ENCODE results near the gene CLDN22. TPM values are rescaled to one million over a fixed set of nuclear protein-coding genes. Genes with fewer than 3 reads are reported as not detected.

CLDN22 gene
- total RNA-seq, 1 donor = not detected

- DNase-seq (ENCODE audit: low read depth in 2 of 3, low spot score in 2 of 3) = no peak
Measured at GRCh38 chr4:183286590-183287308, 33.3 kb downstream of the CLDN22 start.

- DNase-seq (ENCODE audit: low read depth in 2 of 3, low spot score in 2 of 3) = no peak
Measured at GRCh38 chr4:183285886-183286285, 34.2 kb downstream of the CLDN22 start.

- no peak for DNase-seq (ENCODE audit: low read depth in 2 of 3, low spot score in 2 of 3)
Measured at GRCh38 chr4:183284965-183285364, 35.1 kb downstream of the CLDN22 start.

DNA sequence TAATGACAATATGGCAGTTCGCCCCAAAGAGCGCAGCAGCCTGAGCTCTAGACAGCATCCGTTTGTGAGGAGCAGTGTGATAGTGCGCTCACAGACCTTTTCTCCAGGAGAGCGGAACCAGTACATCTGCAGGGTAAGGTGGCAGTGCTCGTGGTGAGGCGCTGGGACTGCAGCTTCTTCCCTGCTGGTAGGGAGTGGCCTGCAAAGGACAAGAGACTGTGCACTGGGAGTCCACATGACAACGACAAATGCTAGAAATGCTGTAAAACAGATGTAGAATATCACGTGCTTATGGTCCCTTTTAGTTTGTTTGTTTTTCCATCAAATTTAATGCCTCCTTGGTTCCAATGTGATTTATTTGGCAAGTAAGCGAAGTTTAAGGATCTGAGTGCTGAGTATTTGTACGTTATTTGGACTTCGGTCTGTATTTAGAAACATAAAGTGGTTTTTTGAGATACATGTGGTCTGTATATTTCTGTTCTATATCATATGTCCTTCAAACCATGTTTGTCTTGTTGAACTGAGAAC, 35.8 kb downstream of the CLDN22 start:
- no peak for DNase-seq (ENCODE audit: low read depth in 2 of 3, low spot score in 2 of 3)

DNA sequence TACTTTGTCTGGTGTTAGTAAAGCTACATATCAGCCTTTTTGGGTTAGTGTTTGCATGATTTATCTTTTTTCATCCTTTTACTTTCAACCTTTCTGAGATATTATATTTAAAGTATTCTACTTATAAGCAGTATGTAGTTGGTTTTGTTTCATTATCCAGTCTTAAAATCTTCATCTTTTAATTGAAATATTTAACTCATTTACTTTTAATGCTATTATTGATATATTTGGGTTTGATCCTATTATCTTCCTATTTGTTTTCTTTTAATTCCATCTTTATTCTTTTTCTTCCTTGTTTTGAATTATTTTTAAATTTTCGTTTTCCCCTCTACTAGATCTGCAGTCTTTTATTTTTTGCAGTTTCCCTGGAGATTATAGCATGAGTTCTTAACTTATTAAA, 44.0 kb downstream of the CLDN22 start:
- DNase-seq (ENCODE audit: low read depth in 2 of 3, low spot score in 2 of 3) = no peak

DNA sequence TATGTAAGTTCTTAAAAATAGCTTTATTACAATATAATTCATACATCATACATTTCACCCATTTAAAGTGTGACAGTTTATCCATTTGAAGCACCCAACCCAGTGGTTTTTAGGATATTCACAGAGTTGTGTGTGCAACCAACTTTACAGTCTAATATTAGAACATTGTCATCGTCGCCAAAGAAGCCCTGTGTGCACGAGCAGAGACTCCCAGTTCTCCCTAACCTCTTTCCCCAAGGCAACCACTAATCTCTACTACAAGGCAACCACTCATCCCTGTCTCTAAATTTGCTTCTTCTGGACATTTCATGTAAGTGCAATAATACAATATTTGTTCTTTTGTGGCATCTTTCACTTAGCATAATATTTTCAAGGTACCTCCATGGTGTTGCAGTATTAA, 47.7 kb downstream of the CLDN22 start:
- no peak for DNase-seq (ENCODE audit: low read depth in 2 of 3, low spot score in 2 of 3)

DNA sequence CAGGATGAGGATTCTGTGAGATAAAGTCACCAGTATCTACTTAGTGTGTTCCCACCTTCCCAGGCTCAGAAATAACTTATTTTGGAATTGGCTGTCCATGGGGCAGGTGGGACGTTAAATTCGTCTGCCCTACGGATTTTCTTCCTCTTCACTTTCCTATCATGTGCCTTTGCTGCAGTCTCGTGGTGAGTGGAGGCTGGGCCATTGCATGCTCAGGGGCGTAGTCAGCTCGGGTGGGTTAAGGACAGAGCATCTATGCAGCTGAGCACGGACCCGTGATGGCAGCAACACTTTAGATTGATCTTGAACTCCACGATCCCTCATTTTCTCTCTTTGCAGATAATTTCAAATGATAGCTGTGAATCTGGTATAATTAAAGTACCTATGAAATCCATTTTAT, 51.5 kb downstream of the CLDN22 start:
- no peak for DNase-seq (ENCODE audit: low read depth in 2 of 3, low spot score in 2 of 3)

Other genes with a start within 250 kb of the CLDN22 start
- gene WWC2, start 221.0 kb downstream of the CLDN22 start, total RNA-seq = 1.1 TPM
- not detected for gene CLDN24, start 2.1 kb upstream of the CLDN22 start, total RNA-seq
- gene CDKN2AIP, start 124.4 kb upstream of the CLDN22 start, total RNA-seq = 31.0 TPM
- 14.0 TPM for gene ING2, start 184.8 kb upstream of the CLDN22 start, total RNA-seq

Measured in hematopoietic multipotent progenitor cell (in vitro differentiated cells).